ENCODE data around the gene CDYL.

DNA sequence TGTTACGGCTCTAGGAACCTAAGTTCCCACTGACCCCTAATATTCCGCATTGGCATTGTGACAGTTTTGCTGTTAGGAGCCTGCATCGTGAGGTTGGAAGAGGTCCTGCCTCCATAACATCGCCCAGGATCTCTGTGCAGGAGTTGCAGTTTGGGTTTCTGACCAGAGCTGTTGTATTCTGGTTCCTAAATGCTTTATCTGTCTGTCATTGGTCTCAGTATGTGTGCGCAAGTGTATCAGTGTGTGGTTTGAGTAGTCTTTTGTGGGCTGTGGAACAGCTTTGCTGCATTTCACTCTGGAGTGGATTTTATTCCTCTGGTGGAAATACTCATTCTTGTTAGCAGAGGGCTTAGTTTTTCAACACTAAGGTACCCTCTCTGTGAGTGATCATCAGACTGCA is 95.6 kb downstream of the CDYL start:
- TF ChIP-seq CTCF (IDR thresholded peaks at IDR 0.05 in 4 of 5, conservative IDR thresholded peaks at IDR 0.05 in 1 of 5) = no peak
- TF ChIP-seq POLR2A (IDR thresholded peaks at IDR 0.05) = no peak

Measured in gastrocnemius medialis (tissue), 4 donors.